Tibial nerve (tissue), 4 donors: ENCODE data around the gene IFNA5.

ENCODE experiments used
- CTCF ChIP-seq, 5 experiments: fragments of 200-600 bp in 3 of 5; fragments of 450-650 bp in 2 of 5; sonication (generic) in 3 of 5; IDR thresholded peaks; one replicate each; pipeline ENCODE4 v1.5.1; 2016 to 2019; ENCODE audit warnings: antibody characterized with exemption in 5 of 5, mild to moderate bottlenecking in 3 of 5, moderate library complexity in 2 of 5
- EP300 ChIP-seq, 2 donors: sonication (generic); formaldehyde crosslinking; IDR thresholded peaks; one replicate each; pipeline ENCODE4 v1.6.1; 2017; ENCODE audit warnings: antibody characterized with exemption in 2 of 2, mild to moderate bottlenecking in 1 of 2
- POLR2A ChIP-seq, 2 donors: fragments of 450-650 bp; IDR thresholded peaks; one replicate each; pipeline ENCODE4 v1.6.1; 2017; ENCODE audit warnings: antibody characterized with exemption in 2 of 2, mild to moderate bottlenecking in 2 of 2, moderate library complexity in 2 of 2

- TF ChIP-seq POLR2A (IDR thresholded peaks at IDR 0.05) (no peak), CTCF (IDR thresholded peaks at IDR 0.05) (no peak), EP300 (IDR thresholded peaks at IDR 0.05) (no peak)
These were observed 36.8 kb downstream of the IFNA5 start for GRCh38 chr9:21268347-21268657.
